Hypothalamus (tissue), 51 donors: Measurements from ENCODE around the gene KIAA1210.
"Not testable (repeated sequence)": the region's sequence is repeated elsewhere in the genome, so short reads cannot be mapped to it uniquely, and the experiment has no call there.

Experiments
- DNase-seq, 51 donors: peaks; one replicate each; lab custom pipeline; 2025; lab: John Stamatoyannopoulos, UW

The KIAA1210 gene

GRCh38 chrX:119041175-119041574, 86.4 kb downstream of the KIAA1210 start:
- DNase-seq = peak in 4 of 51 donors; percentile 1 to 8 (median 2)

- DNase-seq = no peak
Measured at GRCh38 chrX:119040432-119040831, 87.2 kb downstream of the KIAA1210 start.

DNA sequence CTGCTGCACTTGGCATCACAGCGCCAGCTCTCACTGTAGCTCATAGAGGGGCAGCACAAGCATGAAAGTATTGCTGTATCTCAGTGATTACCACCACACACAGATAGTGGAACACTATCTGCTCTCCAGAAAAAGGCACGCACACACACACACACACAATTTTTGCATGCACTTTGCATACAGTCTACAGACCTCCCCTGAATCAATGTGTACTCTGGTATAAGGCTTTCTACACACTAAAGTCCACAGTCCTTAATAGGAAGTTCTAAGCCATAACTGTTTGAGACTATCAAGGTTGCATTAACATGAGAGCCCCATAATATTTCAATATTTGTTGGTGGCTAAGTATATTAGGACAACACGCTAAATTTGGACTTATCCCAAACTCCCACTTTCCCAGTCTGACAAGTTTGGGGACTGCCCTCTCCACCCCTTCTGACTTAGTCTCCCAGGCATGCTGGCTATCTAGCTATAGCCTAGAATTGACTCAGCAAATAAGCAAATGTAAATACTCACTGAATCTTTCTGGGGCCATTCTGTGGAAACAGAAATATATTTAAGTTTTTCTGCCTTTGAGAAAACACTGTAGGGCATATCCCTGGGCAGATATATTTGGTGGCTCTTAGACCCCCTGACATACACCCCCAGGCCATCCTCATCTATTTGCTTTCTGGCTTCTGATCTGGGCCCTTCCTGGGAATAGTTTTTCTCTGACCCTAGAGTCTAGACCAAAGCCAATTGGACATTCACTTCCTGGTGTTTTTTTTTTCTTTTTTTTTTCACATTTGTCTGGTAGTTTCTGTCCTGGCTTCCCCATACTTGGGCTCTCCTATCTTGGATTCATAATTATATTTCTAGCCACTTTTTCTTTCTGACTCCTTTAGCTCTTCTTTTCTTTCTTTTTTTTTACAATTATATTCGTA, 91.2 kb downstream of the KIAA1210 start:
- DNase-seq = no peak

DNA sequence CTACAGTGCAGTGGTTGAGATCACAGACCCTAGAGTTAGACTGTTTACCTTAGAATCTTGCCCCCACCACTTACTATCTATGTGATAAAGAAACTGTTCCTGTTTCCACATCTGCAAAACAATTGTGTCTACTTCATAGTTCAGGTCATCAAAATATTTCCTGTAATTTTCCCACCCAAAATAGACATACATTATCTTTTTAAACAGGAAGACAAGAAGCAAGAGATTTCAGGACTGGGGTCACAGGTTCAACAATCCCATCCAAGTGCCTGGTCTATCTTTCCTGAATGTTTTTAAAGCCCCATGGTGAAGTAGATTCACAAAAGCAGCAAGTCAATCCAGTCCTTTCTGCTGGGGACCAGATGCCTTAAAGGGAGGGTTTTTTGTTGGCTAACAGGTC, 96.6 kb downstream of the KIAA1210 start:
- DNase-seq = no peak

DNA sequence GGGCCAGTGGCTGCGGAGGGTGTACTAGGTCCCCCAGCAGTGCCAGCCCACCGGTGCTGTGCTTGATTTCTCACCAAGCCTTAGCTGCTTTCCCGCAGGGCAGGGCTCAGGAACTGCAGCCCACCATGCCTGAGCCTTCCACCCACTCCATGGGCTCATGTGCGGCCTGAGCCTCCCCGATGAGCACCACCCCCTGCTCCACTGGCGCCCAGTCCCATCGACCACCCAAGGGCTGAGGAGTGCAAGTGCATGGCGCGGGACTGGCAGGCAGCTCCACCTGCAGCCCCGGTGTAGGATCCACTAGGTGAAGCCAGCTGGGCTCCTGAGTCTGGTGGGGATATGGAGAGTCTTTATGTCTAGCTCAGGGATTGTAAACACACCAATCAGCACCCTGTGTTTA, 98.0 kb downstream of the KIAA1210 start:
- not testable (repeated sequence) for DNase-seq

- no peak for DNase-seq
Measured at GRCh38 chrX:119028733-119029330, 98.8 kb downstream of the KIAA1210 start.
